ENCODE measurements around the gene MPP2.

DNA sequence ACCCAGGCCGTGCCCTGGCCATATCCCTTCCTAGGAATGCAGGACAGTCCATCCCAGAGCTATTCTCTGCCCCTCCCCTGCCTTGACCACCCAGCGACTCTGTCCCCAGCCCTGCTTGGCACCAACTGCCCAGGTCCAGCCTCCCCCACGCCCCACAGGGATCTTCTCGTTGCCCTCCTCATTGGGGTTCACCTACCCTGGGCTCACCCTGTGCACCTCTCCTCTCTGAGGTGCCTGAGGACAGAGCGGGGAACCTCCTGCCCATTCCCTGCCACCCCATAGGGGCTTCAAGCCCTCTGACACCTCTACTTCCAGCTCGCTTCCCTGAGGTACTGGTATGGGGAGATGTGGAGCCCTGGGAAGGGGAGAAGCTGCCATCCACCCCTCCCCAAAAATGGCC, 6.2 kb upstream of the MPP2 start:
- no peak for TF ChIP-seq POU2F2 (IDR thresholded peaks at IDR 0.05; ENCODE audit: low read depth, low read length)
- TF ChIP-seq POLR2A (IDR thresholded peaks at IDR 0.05; ENCODE audit: low read depth, low read length), result no peak
- TF ChIP-seq PAX5 (IDR thresholded peaks at IDR 0.05; ENCODE audit: insufficient read depth, low read length, severe bottlenecking), result no peak
- no peak for TF ChIP-seq POLR2AphosphoS5 (IDR thresholded peaks at IDR 0.05; ENCODE audit: low read depth, low read length)
- no peak for TF ChIP-seq TAF1 (IDR thresholded peaks at IDR 0.05; ENCODE audit: low read depth, low read length)
- no peak for TF ChIP-seq SPI1 (IDR thresholded peaks at IDR 0.05; ENCODE audit: low read depth, low read length)

All from GM12891 (cell line).